ENCODE data around the gene PRKCE.

GRCh38 chr2:45680351-45680967, 29.0 kb downstream of the PRKCE start:
- TF ChIP-seq CTCF (conservative IDR thresholded peaks at IDR 0.05; ENCODE audit: low read depth, low read length) (no peak), EZH2 (IDR thresholded peaks at IDR 0.05; ENCODE audit: borderline replicate concordance, low read depth, low read length, poor library complexity, severe bottlenecking) (no peak)
